CD4-positive, alpha-beta T cell treated with Interleukin-4 for 4 hours (primary cell): ENCODE data around the gene MAP2K3.
"Not testable (repeated sequence)": the region's sequence is repeated elsewhere in the genome, so short reads cannot be mapped to it uniquely, and the experiment has no call there.

ENCODE experiments used
- DNase-seq: peaks from one replicate; pipeline ENCODE4 v3.0.0-alpha.2; 2020

Gene MAP2K3

DNA sequence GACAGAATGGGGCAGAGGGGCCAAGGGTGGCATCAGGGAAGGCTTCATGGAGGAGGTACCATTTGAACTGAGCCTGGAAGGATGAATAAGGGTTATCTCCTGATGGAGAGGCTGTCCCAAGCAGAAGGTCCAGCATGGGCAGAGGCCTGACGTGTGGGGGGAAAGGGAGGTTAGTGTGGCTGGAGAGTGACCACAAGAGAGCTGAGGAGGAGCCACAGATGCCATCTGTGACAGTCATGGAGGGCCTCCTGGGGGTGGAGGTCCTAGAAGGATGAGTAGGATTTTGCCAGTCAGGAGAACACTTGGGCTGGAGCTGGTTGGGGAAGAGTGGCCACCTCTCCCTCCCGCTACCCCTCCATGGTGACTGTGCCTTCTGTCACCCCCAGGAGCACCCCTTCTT lies 29.2 kb downstream of the MAP2K3 start:
- DNase-seq: not testable (repeated sequence)

DNA sequence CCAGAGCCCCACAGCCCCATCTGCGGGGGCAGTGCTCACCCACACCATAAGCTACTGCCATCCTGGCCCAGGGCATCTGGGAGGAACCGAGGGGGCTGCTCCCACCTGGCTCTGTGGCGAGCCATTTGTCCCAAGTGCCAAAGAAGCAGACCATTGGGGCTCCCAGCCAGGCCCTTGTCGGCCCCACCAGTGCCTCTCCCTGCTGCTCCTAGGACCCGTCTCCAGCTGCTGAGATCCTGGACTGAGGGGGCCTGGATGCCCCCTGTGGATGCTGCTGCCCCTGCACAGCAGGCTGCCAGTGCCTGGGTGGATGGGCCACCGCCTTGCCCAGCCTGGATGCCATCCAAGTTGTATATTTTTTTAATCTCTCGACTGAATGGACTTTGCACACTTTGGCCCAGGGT lies 29.8 kb downstream of the MAP2K3 start:
- not testable (repeated sequence) for DNase-seq

DNA sequence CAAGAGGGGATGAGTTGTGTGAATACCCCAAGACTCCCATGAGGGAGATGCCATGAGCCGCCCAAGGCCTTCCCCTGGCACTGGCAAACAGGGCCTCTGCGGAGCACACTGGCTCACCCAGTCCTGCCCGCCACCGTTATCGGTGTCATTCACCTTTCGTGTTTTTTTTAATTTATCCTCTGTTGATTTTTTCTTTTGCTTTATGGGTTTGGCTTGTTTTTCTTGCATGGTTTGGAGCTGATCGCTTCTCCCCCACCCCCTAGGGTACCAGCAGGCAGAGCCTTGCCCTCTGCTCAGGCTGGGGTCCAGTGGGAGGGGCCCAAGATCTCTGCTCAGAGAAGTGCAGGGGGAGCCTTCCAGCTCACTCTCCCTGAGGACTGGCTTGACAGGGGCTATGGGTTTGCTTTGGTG lies 30.2 kb downstream of the MAP2K3 start:
- DNase-seq: not testable (repeated sequence)

DNA sequence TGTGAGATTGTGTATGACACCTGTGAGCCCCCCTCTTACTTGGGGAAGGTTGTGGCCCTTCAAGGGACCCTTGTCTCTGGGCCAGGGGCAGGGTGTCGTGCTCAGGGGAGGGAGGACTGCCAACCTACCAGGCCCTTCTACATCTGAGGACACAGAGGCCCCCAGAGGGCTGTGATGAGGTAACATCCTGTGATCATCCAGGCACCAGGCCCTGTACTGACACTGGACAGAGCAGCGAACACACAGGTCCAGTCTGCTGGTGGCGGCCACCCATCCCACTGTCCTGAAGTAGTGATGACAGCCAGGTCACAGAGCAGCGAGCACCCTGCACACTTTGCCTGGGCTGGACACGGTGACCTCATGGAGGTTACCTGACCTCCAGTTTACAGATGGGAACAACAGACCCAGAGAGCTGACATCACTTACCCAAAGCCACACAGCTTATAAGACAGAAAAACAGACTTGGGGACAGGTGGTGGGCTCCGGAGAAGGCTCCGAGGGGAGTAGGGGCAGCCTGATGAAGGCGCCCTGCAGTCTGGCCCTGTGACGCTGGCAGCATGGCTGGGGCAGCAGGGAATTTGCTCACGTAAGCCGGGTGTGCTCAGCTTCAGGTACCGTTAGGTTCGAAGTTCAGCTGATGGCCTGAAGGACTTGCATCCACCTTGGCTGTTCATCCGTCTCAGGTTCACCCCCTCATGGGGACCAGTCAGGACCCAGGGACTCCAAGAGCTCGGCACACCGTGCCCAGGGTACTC lies 30.9 kb downstream of the MAP2K3 start:
- DNase-seq: not testable (repeated sequence)

DNA sequence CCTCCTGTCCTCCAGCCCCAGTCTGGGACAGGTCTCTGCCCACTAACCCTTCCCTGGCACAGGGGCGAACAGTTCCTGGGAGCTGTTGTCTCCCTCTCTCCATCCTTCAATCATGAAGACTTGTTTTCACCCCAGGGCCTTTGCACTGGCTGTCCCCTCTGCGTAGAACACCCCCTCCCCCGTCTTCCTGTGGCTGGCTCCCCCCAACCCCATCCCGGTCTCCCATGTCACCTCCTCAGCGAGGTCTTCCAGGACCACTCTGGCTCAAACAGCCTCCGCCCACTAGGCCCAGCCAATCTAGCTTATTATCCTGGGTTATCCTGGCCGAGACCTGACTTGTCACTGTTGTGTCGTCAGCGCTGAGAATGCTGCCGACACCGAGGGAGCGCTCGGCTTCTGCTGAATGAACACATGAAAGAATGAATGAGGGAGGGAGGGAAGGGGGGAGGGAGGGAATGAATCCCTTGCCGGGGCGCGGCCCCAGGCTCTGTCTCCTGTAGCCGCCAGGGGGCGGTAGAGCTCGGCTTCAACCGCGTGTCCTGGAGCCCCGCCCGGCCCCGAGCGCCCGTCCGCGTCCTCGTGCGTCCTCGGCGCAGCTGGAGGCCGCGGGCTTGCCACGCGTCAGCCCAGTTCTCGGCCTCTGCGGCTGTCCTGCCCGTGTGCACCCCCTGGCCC lies 31.8 kb downstream of the MAP2K3 start:
- DNase-seq: not testable (repeated sequence)

DNA sequence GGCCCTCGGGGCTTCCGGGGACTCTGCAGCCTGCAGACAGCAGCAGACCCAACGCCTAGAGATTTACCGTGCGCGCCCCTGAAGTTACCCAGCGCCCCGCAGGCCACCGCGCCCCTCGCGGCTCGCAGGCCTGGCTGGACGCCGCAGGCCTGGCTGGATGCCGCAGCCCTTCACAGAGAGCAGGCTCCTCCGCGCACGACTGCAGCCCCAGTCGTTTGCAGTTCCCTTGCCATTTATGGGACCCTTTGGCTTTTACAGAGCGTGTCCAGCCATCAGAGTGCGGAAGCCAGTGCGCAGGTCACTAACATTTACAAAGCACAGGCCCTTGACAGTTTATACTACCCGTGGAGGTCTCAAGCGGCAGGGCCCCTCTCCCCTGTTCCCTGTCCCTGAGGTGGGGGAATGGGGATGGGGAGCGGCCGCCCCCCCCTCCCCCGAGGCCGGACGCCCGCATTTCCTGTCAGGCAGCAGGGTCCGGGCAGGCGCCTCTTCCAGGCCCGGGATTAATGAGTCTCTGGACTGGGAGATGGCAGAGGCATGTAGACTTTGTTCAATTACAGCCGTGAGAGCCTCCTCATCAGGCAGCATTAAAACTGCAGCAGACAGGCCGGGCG lies 32.5 kb downstream of the MAP2K3 start:
- DNase-seq: not testable (repeated sequence)

DNA sequence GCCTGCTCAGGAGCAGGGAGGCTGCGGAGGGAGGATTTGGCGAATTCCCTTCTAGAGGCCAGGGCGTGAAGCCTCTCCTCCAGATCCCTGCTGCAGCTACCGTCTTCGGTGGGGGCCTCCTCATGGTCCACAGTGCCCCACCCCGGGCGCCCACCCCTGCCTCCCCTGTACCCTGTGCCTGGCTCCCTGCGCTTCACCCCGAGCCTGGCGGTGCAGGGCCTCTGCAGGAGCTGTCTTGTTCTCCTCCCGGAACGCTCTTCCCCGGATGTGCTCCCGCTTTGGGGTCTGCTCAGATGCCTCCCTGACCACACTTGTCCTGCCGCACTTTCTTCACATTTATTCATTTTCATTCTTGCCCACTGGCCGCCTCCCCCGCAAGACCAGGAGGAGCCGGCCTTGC lies 33.3 kb downstream of the MAP2K3 start:
- DNase-seq: not testable (repeated sequence)

DNA sequence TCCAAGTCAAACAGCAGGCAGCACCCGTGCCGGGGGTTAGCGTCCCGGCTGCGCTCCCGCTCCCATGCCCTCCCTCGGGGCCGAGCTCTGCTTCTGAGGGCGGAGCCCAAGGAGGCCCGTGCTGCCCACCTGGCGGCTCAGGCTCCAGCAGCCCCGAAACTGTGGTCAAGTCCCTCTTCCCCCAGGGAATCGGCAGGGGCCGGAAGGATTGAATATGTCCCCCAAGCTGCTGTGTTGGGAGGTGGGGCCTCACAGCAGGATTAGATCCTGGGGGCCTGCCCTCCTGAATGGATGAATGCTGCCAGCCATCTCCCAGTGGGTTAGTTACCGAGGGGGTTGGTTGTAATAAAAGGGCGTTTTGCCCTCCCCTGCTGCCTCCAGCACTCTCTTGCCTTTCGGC lies 33.9 kb downstream of the MAP2K3 start:
- no peak for DNase-seq

DNA sequence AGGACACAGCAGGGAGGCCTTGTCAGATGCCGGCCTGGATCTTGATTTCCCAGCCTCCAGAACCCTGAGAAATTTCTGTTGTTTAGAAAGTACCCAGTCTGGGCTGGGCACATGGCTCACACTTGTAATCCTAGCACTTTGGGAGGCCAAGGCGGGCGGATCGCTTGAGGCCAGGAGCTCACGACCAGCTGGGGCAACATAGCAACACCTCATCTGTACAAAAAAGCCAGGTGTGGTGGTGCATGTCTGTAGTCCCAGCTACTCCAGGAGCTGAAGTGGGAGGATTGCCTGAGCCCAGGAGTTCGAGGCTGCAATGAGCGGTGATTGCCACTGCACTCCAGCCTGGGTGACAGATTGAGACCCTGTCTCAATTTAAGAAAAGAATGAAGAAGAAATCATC lies 34.3 kb downstream of the MAP2K3 start:
- DNase-seq: not testable (repeated sequence)

DNA sequence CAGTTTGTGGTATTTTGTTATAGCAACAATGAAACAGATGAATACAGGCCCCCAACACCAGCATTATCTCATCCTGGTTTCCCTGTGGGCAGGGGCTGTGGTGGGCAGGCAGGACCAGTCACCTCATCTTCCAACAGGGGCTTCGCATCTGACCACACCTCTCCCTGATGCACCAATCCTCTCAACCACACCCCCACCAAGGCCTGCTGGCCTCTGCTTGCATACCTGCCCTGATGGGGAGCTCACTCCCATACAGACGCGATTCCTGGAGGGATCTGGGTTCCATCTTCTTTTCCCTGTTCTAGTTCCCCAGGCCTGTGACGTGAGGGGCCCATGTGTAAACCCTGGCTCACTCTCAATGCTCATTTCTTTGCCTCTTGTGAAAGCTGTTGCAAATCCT lies 34.7 kb downstream of the MAP2K3 start:
- DNase-seq: not testable (repeated sequence)

DNA sequence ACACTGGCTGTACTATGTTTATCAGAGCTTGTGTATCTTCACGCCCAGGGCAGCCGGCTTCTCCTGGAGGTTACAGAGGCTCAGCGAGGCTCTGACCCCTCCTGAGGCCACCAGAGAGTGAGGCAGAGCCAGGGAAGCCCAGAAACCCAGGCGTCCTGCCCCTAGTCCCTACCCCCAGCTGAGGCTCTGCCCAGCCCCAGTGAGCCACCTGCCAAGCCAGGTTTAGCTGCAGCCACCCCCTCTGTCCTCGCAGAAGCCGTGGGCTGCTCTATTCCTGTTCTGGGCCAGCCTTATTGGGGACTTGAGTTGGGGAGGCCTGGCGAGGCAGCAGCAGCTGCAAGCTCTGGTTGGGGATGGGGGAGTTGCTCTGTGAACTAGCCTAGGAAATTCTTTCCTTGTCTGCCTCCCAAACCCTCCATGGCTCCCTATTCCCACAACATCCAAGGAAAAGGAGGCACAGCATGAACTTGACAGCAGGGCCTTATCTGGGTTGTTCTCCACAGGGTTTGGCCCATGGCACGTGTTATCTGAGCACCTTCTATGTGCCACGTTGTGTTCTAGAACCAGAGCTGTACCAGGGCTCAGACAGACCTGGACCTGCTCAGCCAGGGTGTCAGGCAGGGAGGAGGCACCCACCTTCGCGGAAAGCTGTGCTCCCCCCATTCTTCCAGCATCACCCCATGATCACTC lies 35.3 kb downstream of the MAP2K3 start:
- not testable (repeated sequence) for DNase-seq

DNA sequence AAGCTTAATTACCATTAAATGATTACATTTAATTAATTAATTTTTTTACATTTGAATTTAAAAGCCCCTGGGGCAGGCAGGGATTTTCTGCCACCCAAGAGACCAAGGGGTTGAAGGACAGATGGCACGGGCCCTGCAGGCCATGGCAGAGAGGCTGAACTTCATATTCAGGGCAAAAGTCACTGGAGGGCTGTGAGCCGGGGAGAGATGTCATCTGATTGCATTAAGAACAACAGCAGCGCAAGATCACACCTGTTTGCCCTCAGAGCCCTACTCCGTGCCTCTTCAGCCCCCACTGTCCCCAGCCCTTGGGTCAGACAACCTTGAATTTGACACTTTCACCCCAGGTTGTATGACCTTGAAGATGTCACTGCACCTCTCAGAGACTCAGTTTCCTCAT lies 35.9 kb downstream of the MAP2K3 start:
- not testable (repeated sequence) for DNase-seq

DNA sequence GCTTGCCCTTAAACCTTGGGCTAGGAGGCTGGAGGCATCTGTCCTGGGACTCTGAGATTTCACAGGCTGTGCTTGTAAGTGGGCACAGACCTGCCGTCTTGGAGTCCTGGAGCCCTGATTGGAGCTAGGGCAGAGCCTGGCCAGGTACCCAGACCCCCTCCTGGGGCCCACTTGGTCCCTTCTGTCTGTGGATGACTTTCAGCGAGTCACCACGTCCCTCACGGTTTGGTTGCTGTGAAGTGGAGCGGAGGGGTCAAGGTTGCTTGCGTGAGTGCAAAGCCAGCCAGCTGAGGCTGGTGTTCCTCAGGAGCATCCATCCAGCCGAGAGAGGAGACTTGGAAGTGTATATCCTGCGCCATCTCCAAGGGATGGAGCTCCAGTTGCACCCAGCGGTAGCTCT lies 36.5 kb downstream of the MAP2K3 start:
- not testable (repeated sequence) for DNase-seq

DNA sequence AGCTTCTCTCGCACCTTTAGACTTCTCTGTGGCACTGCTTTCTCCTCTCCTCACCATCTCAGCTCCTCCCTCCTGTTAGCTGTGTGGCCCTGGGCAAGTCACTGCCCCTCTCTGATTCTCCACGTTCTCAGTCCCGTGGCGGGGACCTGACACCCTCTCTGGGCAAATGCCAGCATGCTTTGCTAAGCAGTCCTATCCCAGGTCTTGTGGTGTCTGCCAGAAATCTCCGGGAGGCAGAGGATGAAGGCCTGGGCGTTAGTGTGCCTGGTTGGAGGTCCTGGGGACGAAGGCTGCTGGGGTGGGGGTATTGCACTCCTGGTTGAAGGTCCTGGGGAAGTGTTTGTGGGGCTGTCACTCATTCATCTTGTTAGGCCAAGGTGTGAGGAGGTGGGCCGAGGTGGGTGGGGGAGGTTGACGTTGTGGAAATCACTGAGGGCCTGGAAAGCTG lies 37.3 kb downstream of the MAP2K3 start:
- not testable (repeated sequence) for DNase-seq

DNA sequence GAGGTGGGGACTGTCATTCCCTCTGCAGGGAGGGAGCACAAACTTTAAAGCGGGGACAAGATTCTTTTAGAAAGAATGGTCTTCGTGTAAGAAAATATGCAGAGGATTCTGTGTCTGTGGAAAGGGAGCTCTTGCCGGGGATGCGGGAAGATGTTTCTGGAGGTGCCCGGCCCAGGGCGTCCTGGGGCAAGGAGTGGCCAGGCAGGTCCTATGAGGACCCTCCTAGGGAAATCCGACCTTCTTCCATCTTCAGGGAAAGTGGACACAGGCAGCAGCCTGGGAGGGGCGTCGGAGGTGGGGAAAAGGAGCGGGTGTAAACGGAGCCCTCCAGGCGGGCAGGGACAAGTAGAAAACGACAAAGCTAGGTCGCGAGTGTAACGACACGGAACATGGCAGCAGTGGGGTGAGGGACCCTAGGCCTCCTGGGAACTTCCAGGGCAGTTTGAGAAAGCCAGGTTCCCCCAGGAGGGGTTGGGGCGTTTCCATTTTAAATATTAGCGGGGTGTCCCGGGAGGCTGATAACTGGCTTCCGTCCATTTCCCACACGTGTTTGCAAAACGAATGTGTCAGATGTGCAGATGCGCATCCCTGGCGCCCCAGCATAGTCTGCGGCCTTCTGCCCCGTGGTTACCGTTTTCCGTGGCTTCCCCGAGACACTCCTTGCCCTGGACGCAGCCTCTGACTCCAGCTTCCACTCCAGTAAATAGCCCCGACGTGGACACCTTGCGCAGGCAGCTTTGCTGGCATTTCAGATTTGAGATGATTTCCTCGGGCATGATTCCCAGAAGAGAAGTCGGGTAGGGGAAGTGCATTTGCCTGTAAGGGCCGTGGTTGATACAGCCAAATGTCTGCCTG lies 39.0 kb downstream of the MAP2K3 start:
- not testable (repeated sequence) for DNase-seq

DNA sequence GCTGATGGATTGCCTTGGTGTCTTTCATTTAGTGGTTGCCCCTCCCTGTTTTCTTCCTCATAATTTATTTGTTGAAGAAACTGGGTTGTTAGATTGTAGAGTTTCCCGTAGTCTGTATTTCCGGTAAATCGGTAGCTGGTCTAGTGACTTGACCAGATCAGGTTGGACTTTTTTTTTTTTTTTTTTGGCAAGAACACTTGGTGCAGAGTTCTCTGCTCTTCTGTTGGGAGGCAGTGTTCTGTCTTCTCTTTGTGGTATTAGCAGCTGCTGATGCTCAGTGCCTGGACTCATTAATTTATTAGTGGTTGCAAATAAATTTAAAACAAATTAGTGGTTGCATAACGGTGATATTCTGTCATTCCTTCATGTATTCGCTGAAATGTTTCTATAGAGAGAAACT lies 40.2 kb downstream of the MAP2K3 start:
- not testable (repeated sequence) for DNase-seq

DNA sequence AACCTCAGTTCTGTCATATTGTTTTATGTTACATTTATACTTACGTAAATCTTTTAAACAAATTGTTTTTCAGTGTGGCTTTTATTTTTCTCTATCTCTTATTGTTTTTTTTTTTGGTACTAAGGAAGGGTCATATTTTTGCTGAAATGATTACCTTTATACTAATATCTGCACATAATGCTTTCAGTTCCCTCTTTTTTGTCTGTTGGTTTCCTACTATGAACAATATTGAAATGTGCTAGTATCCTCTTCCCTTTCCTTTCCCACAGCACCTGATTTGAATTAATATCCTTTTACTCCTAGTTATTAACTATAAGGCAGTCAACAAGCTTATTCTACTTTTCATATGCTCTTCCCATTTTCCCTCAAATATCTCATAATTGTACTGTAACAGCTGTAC lies 43.4 kb downstream of the MAP2K3 start:
- not testable (repeated sequence) for DNase-seq

DNA sequence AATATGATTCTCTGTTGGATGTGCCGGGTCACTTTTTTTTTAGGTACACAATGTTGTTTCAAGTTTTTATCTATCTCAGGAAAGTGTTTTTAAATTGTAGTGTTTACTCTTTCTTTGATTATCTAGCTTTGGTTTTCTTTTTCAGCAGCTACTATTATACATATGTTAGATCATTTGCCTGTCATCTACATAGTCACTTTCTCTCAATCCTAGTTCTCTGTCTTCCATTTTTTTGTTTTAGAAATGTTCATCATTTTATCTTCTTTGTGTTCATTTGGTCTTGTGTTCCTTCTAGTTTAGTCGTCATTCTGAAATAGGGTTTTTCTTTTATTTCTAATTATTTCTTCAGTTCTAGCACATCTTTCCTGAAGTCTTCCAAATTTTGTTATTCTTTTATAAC lies 44.3 kb downstream of the MAP2K3 start:
- DNase-seq: not testable (repeated sequence)

DNA sequence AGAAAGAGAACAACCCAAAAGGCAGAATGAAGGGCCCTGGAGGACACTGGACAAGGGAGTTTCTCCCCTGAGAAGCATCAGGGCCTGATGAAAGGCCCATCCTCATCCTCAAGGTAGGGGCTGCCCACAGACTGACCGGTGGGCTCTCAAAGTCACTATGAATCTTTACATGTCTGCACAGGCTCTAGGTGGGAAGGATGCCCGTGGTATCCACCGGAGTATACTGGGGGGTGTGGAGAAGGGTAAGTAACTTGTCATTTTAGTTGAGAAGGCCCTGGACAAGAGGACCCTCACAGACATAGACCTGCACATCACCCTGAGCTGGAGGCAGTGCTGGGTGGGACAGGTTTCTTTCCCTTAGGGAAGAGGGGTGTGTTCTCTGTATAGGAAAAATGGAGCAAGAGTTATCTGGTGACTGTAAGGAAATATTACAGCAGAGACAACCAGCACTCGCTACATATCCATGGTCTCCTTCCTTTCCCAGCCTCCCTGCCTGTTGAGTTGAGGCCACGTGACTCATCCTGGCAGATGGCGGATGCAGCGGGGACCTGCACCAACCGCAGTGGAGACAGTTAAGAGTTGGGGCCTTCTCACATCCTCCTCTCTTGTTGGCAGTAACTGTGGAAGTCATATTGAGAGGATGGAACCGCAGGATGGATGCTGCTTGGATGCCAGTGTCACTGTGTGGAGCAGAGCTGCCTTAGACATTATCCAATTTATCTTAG lies 46.1 kb downstream of the MAP2K3 start:
- no peak for DNase-seq

DNA sequence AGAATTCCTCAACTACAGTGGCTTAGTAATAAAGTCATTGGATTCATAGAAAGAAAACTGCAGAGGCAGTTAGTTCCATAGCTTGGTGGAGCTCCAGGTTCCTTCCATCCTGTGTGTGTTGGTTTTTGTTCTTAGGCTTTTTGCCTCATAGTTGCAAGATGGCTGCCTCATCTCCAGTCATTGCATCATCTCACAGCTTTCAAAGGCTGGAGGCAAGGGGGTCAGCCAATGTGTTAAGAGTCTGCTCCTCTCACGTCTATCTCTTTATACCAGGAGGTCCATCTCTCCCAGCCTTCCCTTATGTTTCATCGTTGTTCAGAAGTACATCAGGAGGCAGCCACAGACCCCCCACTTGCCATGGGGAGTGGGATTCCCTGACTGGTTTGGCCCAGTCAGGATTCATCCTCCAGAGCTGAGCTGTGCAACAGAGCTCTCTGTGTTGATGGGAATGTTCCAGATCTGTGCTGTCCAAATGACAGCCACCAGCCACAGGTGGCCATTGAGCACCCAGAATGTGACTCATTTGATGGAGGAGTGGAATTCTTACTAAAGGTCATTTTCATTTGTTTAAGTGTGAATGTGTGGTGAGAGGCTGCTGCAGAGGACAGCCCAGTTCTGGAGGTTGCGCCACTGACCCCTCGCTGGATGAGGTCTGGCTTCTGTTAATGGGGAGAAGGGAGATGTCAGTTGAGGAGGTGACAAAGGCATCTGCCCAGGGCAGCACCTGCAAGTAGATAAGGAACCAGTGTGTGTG lies 52.2 kb downstream of the MAP2K3 start:
- DNase-seq: not testable (repeated sequence)
